Mesenchymal stem cell (in vitro differentiated cells and primary cell): ENCODE measurements around the gene DAD1.

Experiments
- DNase-seq: peaks from one replicate; pipeline ENCODE4 v3.0.0-alpha.2; 2013
- H2AFZ ChIP-seq: one replicate; pipeline ENCODE4 v1.6.1; 2013; ENCODE audit warnings: low read depth, mild to moderate bottlenecking, control low read depth, inconsistent platforms, low read length, moderate library complexity
- H2AK5ac ChIP-seq: 2 replicates; pipeline ENCODE4 v1.6.1; 2013; ENCODE audit warnings: low read length, moderate library complexity, mild to moderate bottlenecking, inconsistent platforms; ENCODE audit not compliant: severe bottlenecking
- H2BK120ac ChIP-seq: one replicate; pipeline ENCODE4 v1.6.1; 2013; ENCODE audit warnings: low read depth, mild to moderate bottlenecking, inconsistent platforms, low read length, moderate library complexity
- H2BK12ac ChIP-seq, 2 experiments: one replicate each; pipeline ENCODE4 v1.6.1; 2013; ENCODE audit warnings: inconsistent platforms in 2 of 2, low read length in 2 of 2, mild to moderate bottlenecking in 2 of 2, moderate library complexity in 2 of 2, control low read depth in 1 of 2
- H2BK15ac ChIP-seq: one replicate; pipeline ENCODE4 v1.6.1; 2013; ENCODE audit warnings: mild to moderate bottlenecking, low read depth, inconsistent platforms; ENCODE audit not compliant: poor library complexity, severe bottlenecking
- H2BK5ac ChIP-seq: 2 replicates; pipeline ENCODE4 v1.6.1; 2013; ENCODE audit warnings: low read depth, mild to moderate bottlenecking, low read length, control low read depth, inconsistent platforms; ENCODE audit not compliant: poor library complexity, severe bottlenecking
- H3K14ac ChIP-seq, 2 experiments: one replicate each; pipeline ENCODE4 v1.6.1; 2013; ENCODE audit warnings: inconsistent platforms in 2 of 2, low read length in 2 of 2, control low read depth in 1 of 2, mild to moderate bottlenecking in 1 of 2, moderate library complexity in 1 of 2
- H3K18ac ChIP-seq, 2 experiments: one replicate each; pipeline ENCODE4 v1.6.1; 2013; ENCODE audit warnings: inconsistent platforms in 2 of 2, low read length in 2 of 2, control low read depth in 1 of 2, low read depth in 1 of 2, mild to moderate bottlenecking in 1 of 2
- H3K23ac ChIP-seq, 2 experiments: one replicate each; pipeline ENCODE4 v1.6.1; 2013; ENCODE audit warnings: inconsistent platforms in 2 of 2, low read length in 2 of 2, mild to moderate bottlenecking in 2 of 2, moderate library complexity in 2 of 2, control low read depth in 1 of 2
- H3K27ac ChIP-seq: 2 replicates; pipeline ENCODE4 v1.5.1; 2013; ENCODE audit warnings: mild to moderate bottlenecking, moderate library complexity, low read length, control low read depth, inconsistent platforms; ENCODE audit not compliant: poor library complexity, severe bottlenecking
- H3K27me3 ChIP-seq, 2 experiments: 2 replicates each; pipeline versions ENCODE4 v1.6.1 to v1.7.0; 2013; ENCODE audit warnings: low read length in 2 of 2, mild to moderate bottlenecking in 2 of 2, moderate library complexity in 2 of 2, control low read depth in 1 of 2, inconsistent platforms in 1 of 2; ENCODE audit not compliant: control insufficient read depth in 1 of 2, insufficient read depth in 1 of 2
- H3K36me3 ChIP-seq, 2 experiments: 2 replicates each; pipeline versions ENCODE4 v1.6.1 to v1.7.0; 2013; ENCODE audit warnings: low read length in 2 of 2, control low read depth in 1 of 2, inconsistent platforms in 1 of 2, low read depth in 1 of 2, mild to moderate bottlenecking in 1 of 2; ENCODE audit not compliant: insufficient read depth in 2 of 2, control insufficient read depth in 1 of 2
- H3K4ac ChIP-seq, 2 experiments: one replicate each; pipeline ENCODE4 v1.6.1; 2013; ENCODE audit warnings: inconsistent platforms in 2 of 2, low read length in 2 of 2, mild to moderate bottlenecking in 2 of 2, moderate library complexity in 2 of 2, control low read depth in 1 of 2, low read depth in 1 of 2
- H3K4me1 ChIP-seq: 2 replicates; pipeline ENCODE4 v1.6.1; 2013; ENCODE audit warnings: low read depth, low read length, control low read depth; ENCODE audit not compliant: control insufficient read depth, insufficient read depth
- H3K4me2 ChIP-seq: 2 replicates; pipeline ENCODE4 v1.6.1; 2013; ENCODE audit warnings: low read length, mild to moderate bottlenecking, inconsistent platforms; ENCODE audit not compliant: poor library complexity, severe bottlenecking
- H3K4me3 ChIP-seq, 2 experiments: 2 replicates each; pipeline versions ENCODE4 v1.5.1 to v1.7.0; 2013; ENCODE audit warnings: low read length in 2 of 2, mild to moderate bottlenecking in 2 of 2, control low read depth in 1 of 2, low read depth in 1 of 2; ENCODE audit not compliant: insufficient read depth in 1 of 2
- H3K79me1 ChIP-seq: replicated peaks from 2 replicates; pipeline ENCODE4 v1.6.1; 2013; ENCODE audit warnings: mild to moderate bottlenecking, control low read depth, low read length, inconsistent platforms; ENCODE audit not compliant: poor library complexity, severe bottlenecking
- H3K9ac ChIP-seq: 2 replicates; pipeline ENCODE4 v1.7.0; 2013; ENCODE audit warnings: mild to moderate bottlenecking, low read length, moderate library complexity
- H3K9me3 ChIP-seq: 2 replicates; pipeline ENCODE4 v1.7.0; 2013; ENCODE audit warnings: mild to moderate bottlenecking, low read length; ENCODE audit not compliant: control insufficient read depth
- H4K8ac ChIP-seq: one replicate; pipeline ENCODE4 v1.6.1; 2013; ENCODE audit warnings: inconsistent platforms, mild to moderate bottlenecking, low read length, moderate library complexity
- H4K91ac ChIP-seq: one replicate; pipeline ENCODE4 v1.6.1; 2013; ENCODE audit warnings: mild to moderate bottlenecking, low read length, inconsistent platforms
- WGBS: methylation state at CpG from one replicate; pipeline ENCODE4 v1.1.7; 2013; ENCODE audit warnings: mixed read lengths; 5-methylcytosine and 5-hydroxymethylcytosine counted together

The DAD1 gene

GRCh38 chr14:22587247-22587646, 1.8 kb downstream of the DAD1 start:
- Histone ChIP-seq H2BK5ac (no peak overlapping the region), H3K18ac (no peak overlapping the region), H2AFZ (no peak overlapping the region), H3K9ac (peak overlapping the region; percentile 99), H3K27ac (no peak overlapping the region), H3K14ac (no peak overlapping the region), H3K36me3 (peaks cover 4 to 24% of the 10 kb centered on the region in 2 experiments), H3K23ac (no peak overlapping the region), H3K4me1 (peaks cover 9% of the 10 kb centered on the region), H3K79me1 (no peaks in the 10 kb centered on the region), H3K4me2 (no peak overlapping the region), H4K8ac (no peak overlapping the region), H3K4me3 (peak overlapping the region in 1 of 2 experiments; percentile 96), H2BK15ac (no peak overlapping the region), H3K27me3 (peaks cover 0 to 3% of the 10 kb centered on the region in 2 experiments), H3K4ac (no peak overlapping the region), H3K9me3 (no peaks in the 10 kb centered on the region), H4K91ac (no peak overlapping the region), H2AK5ac (no peak overlapping the region), H2BK120ac (no peak overlapping the region), H2BK12ac (no peak overlapping the region)
- WGBS: 95% methylated on average over 5 of the region's 5 CpGs
- DNase-seq: no peak

- WGBS: 84% methylated on average over 1 of the region's 1 CpG
- no peak overlapping the region for H3K27ac ChIP-seq
Observed at GRCh38 chr14:22583994-22584393, 5.0 kb downstream of the DAD1 start.

GRCh38 chr14:22580625-22581024, 8.4 kb downstream of the DAD1 start:
- Histone ChIP-seq H4K91ac (no peak overlapping the region), H3K23ac (no peak overlapping the region), H3K27ac (no peak overlapping the region), H2AK5ac (no peak overlapping the region), H3K4me2 (no peak overlapping the region), H3K27me3 (no peaks in the 10 kb centered on the region), H3K79me1 (peaks cover 7% of the 10 kb centered on the region), H3K4ac (no peak overlapping the region), H3K9ac (peak overlapping the region; percentile 29), H3K36me3 (peaks cover 12 to 41% of the 10 kb centered on the region in 2 experiments), H2AFZ (no peak overlapping the region), H2BK5ac (no peak overlapping the region), H3K4me1 (peaks cover 7% of the 10 kb centered on the region), H3K18ac (no peak overlapping the region), H3K4me3 (no peak overlapping the region), H4K8ac (no peak overlapping the region), H3K14ac (no peak overlapping the region), H2BK12ac (no peak overlapping the region), H3K9me3 (no peaks in the 10 kb centered on the region), H2BK120ac (no peak overlapping the region), H2BK15ac (no peak overlapping the region)
- DNase-seq: no peak
- 98% methylated on average over 2 of the region's 2 CpGs for WGBS

More at GRCh38 chr14:22583994-22584393, 5.0 kb downstream of the DAD1 start:
- Histone ChIP-seq H2AFZ (no peak overlapping the region), H3K23ac (peak overlapping the region in 1 of 2 experiments; percentile 70), H3K4ac (no peak overlapping the region), H3K4me2 (no peak overlapping the region), H3K27me3 (no peaks in the 10 kb centered on the region), H3K79me1 (peaks cover 4% of the 10 kb centered on the region), H2BK5ac (no peak overlapping the region), H3K4me1 (peaks cover 11% of the 10 kb centered on the region), H2AK5ac (no peak overlapping the region), H4K8ac (no peak overlapping the region), H3K4me3 (no peak overlapping the region), H3K9ac (no peak overlapping the region), H4K91ac (no peak overlapping the region), H3K9me3 (no peaks in the 10 kb centered on the region), H2BK120ac (no peak overlapping the region), H3K18ac (no peak overlapping the region), H3K36me3 (peaks cover 8 to 38% of the 10 kb centered on the region in 2 experiments), H2BK15ac (no peak overlapping the region), H2BK12ac (no peak overlapping the region), H3K14ac (no peak overlapping the region)
- no peak for DNase-seq

GRCh38 chr14:22579881-22580280, 9.1 kb downstream of the DAD1 start:
- H3K79me1 ChIP-seq: peaks cover 8% of the 10 kb centered on the region
- H3K4me2 ChIP-seq: no peak overlapping the region
- H2AK5ac ChIP-seq: no peak overlapping the region
- no peak overlapping the region for H3K27ac ChIP-seq
- H2BK120ac ChIP-seq: no peak overlapping the region
- no peak overlapping the region for H3K14ac ChIP-seq
- peak overlapping the region; percentile 56 for H3K9ac ChIP-seq
- no peaks in the 10 kb centered on the region for H3K9me3 ChIP-seq
- H3K36me3 ChIP-seq: peaks cover 14 to 46% of the 10 kb centered on the region in 2 experiments
- 100% methylated on average over 2 of the region's 3 CpGs for WGBS
- H2AFZ ChIP-seq: no peak overlapping the region
- peaks cover 7% of the 10 kb centered on the region for H3K4me1 ChIP-seq
- no peak overlapping the region for H3K4ac ChIP-seq
- no peak overlapping the region for H2BK12ac ChIP-seq
- no peak overlapping the region for H2BK5ac ChIP-seq
- no peak overlapping the region for H3K4me3 ChIP-seq
- H2BK15ac ChIP-seq: no peak overlapping the region
- no peak overlapping the region for H3K18ac ChIP-seq
- no peak for DNase-seq
- no peak overlapping the region for H4K8ac ChIP-seq
- no peak overlapping the region for H4K91ac ChIP-seq
- no peak overlapping the region for H3K23ac ChIP-seq
- no peaks in the 10 kb centered on the region for H3K27me3 ChIP-seq
